Measurements from ENCODE around the gene SNIP1. TPM values are rescaled to one million over a fixed set of nuclear protein-coding genes. Genes with fewer than 3 reads are reported as not detected.
"Not testable (repeated sequence)": the region's sequence is repeated elsewhere in the genome, so short reads cannot be mapped to it uniquely, and the experiment has no call there.

The SNIP1 gene
- total and polyA plus RNA-seq, 10 of the 15 experiments (the other 5 are each of a cell fraction or from before 2014, with no cell fraction given): 2.7 to 22.4 (median 10.1) TPM

- TF ChIP-seq MLLT1 (IDR thresholded peaks at IDR 0.05) (no peak), RFX5 (IDR thresholded peaks at IDR 0.05; ENCODE audit: low read depth, low read length) (no peak), CTCF (IDR thresholded peaks at IDR 0.05 in 2 of 3, conservative IDR thresholded peaks at IDR 0.05 in 1 of 3; ENCODE audit: control insufficient read depth in 2 of 3, extremely low read depth in 1 of 3, insufficient read depth in 1 of 3, low read depth in 3 of 3, low read length in 3 of 3) (no peak), PBX3 (IDR thresholded peaks at IDR 0.05; ENCODE audit: insufficient replicate concordance, low read depth, low read length) (no peak), PRDM15 (CRISPR knock-in tag; IDR thresholded peaks at IDR 0.05) (no peak)
Measured at GRCh38 chr1:37560401-37561132, 6.5 kb upstream of the SNIP1 start (continued).

GRCh38 chr1:37559957-37560379, 5.9 kb upstream of the SNIP1 start:
- SMC1A ChIA-PET (ENCODE audit: uncharacterized antibody, unreplicated experiment); H3K9ac ChIP-seq (ENCODE audit: control insufficient read depth, insufficient read depth, low read length); H3K36me3 ChIP-seq (ENCODE audit: control insufficient read depth in 2 of 2, insufficient read depth in 2 of 2, low read length in 1 of 2); H3K27me3 ChIP-seq (replicated peaks in 1 of 2; ENCODE audit: control insufficient read depth in 2 of 2, insufficient read depth in 2 of 2, low read length in 1 of 2); ATAC-seq; H4K20me1 ChIP-seq (ENCODE audit: control insufficient read depth, insufficient read depth); H3K27ac ChIP-seq (ENCODE audit: control insufficient read depth, insufficient read depth); H2AFZ ChIP-seq (ENCODE audit: control insufficient read depth, low read depth, low read length); DNase-seq (ENCODE audit: low read depth, low spot score); H3K4me3 ChIP-seq; H3K79me2 ChIP-seq (ENCODE audit: control insufficient read depth, insufficient read depth, low read length); BruUV-seq (replicated peaks); H3K9me3 ChIP-seq (replicated peaks; ENCODE audit: control insufficient read depth, insufficient read depth, low read length); H3K4me1 ChIP-seq (ENCODE audit: control insufficient read depth, insufficient read depth, low read length); FAIRE-seq; H3K4me2 ChIP-seq (ENCODE audit: control insufficient read depth, insufficient read depth); POLR2A ChIA-PET; intact Hi-C loops (cut with micrococcal nuclease; ENCODE audit: unreplicated experiment); RAD21 ChIA-PET (ENCODE audit: unreplicated experiment): not testable (repeated sequence)
- in situ Hi-C loops (cut with MboI): loop anchor here (5.0 kb wide), 1 partner anchor 122 kb away; no protein-coding TSS in a partner anchor
- CTCF ChIA-PET: interaction anchor here (1.6 kb wide), 1 partner anchor 122 kb away, joined by 3 read pairs; no protein-coding TSS in a partner anchor
- WGBS (ENCODE audit: insufficient coverage, insufficient replicate concordance, low lambda C conversion rate, missing lambda C conversion rate): 74% methylated on average over 12 of the region's 12 CpGs
